ENCODE measurements around the gene SLA2. TPM values are rescaled to one million over a fixed set of nuclear protein-coding genes. Genes with fewer than 3 reads are reported as not detected.

The SLA2 gene
- total RNA-seq, 1 experiment from 2014 or later: 0.13 TPM

GRCh38 chr20:36620917-36621316, 25.1 kb downstream of the SLA2 start:
- in situ Hi-C loops (cut with HindIII; ENCODE audit: low pct_unique_long_range_greater_than_20kb, low sequenced_read_pairs) (no loop called here), intact Hi-C loops (cut with micrococcal nuclease; ENCODE audit: unreplicated experiment) (no loop called here)
- no peak overlapping the region for H3K4me3 ChIP-seq (ENCODE audit: low read depth in 2 of 2, low read length in 2 of 2)
- ATAC-seq (no peak), DNase-seq (ENCODE audit: low read depth, low spot score) (no peak)
- no peaks in the 10 kb centered on the region for H3K27me3 ChIP-seq (ENCODE audit: control insufficient read depth, insufficient read depth, low read length)
- BruUV-seq (replicated peaks): no TSS peak
- TF ChIP-seq TCF7L2 (IDR thresholded peaks at IDR 0.05; ENCODE audit: low read depth, low read length): no peak
- TF ChIP-seq POLR2AphosphoS5 (IDR thresholded peaks at IDR 0.05; ENCODE audit: low read depth, low read length): no peak
- TF ChIP-seq CTCF (IDR thresholded peaks at IDR 0.05): no peak
- no peak for TF ChIP-seq SIN3A (IDR thresholded peaks at IDR 0.05; ENCODE audit: borderline replicate concordance, insufficient read depth, low read depth, low read length)
- TF ChIP-seq, protein P1, sequence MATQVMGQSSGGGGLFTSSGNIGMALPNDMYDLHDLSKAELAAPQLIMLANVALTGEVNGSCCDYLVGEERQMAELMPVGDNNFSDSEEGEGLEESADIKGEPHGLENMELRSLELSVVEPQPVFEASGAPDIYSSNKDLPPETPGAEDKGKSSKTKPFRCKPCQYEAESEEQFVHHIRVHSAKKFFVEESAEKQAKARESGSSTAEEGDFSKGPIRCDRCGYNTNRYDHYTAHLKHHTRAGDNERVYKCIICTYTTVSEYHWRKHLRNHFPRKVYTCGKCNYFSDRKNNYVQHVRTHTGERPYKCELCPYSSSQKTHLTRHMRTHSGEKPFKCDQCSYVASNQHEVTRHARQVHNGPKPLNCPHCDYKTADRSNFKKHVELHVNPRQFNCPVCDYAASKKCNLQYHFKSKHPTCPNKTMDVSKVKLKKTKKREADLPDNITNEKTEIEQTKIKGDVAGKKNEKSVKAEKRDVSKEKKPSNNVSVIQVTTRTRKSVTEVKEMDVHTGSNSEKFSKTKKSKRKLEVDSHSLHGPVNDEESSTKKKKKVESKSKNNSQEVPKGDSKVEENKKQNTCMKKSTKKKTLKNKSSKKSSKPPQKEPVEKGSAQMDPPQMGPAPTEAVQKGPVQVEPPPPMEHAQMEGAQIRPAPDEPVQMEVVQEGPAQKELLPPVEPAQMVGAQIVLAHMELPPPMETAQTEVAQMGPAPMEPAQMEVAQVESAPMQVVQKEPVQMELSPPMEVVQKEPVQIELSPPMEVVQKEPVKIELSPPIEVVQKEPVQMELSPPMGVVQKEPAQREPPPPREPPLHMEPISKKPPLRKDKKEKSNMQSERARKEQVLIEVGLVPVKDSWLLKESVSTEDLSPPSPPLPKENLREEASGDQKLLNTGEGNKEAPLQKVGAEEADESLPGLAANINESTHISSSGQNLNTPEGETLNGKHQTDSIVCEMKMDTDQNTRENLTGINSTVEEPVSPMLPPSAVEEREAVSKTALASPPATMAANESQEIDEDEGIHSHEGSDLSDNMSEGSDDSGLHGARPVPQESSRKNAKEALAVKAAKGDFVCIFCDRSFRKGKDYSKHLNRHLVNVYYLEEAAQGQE (IDR thresholded peaks at IDR 0.05; ENCODE audit: insufficient read depth in 1 of 2, low read depth in 2 of 2, low read length in 1 of 2): no peak
- H3K27ac ChIP-seq (ENCODE audit: low read length): no peak overlapping the region
- ChIA-PET CTCF (no interaction called here), POLR2A (no interaction called here)
- H3K4me1 ChIP-seq (ENCODE audit: control insufficient read depth, insufficient read depth, low read length): no peaks in the 10 kb centered on the region
- H3K36me3 ChIP-seq (ENCODE audit: control insufficient read depth, insufficient read depth, low read length): no peaks in the 10 kb centered on the region
- no peaks in the 10 kb centered on the region for H3K9me3 ChIP-seq (ENCODE audit: control insufficient read depth, insufficient read depth, low read depth, low read length)

DNA sequence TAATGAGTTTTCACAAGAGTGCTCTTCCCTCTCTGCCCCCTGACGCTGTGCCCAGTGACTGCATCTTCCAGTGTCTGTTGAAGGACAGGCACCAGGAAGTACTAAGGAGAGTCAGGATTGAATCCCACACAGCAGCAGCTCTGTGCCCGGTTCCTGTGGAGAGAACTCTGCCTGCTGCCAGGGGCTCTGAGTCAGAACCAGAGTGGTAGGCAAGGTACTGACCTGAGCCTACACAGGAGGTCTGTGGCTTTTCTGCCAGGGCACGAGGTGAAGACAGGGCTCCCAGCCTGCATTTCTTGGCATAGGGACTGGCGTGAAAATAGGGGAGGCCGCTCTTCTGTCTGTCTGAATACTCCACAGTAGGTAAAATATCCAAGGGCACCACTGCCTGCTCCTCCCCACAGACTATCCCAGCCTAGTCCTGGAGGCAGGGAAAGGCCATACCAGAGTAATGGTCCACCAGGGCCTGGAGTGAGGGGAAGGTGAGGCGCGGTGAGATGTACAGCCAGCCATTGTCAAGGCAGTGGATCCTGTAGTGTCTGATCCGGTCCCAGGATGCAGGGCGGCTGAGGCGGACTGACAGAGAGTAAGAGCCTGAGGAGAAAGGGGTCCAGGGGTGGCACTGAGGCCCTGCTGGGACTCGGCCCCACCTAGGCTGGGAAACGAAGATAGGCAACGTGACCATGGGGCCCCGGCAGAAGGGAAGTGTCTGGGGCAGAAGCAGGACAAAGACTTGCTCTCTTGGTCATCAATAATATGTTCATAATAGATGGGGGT, 31.0 kb downstream of the SLA2 start:
- no peaks in the 10 kb centered on the region for H3K9me3 ChIP-seq (ENCODE audit: control insufficient read depth, insufficient read depth, low read depth, low read length)

More for the DNA sequence above, 31.0 kb downstream of the SLA2 start:
- Histone ChIP-seq H3K27me3 (ENCODE audit: control insufficient read depth, insufficient read depth, low read length) (no peaks in the 10 kb centered on the region), H3K36me3 (ENCODE audit: control insufficient read depth, insufficient read depth, low read length) (peaks cover 9% of the 10 kb centered on the region; the same call in 1 of the 2 replicates), H3K27ac (ENCODE audit: low read length) (no peak overlapping the region), H3K4me3 (ENCODE audit: low read depth in 2 of 2, low read length in 2 of 2) (no peak overlapping the region), H3K4me1 (ENCODE audit: control insufficient read depth, insufficient read depth, low read length) (no peaks in the 10 kb centered on the region)
- BruUV-seq (replicated peaks): no TSS peak
- ChIA-PET POLR2A (no interaction called here), CTCF (interaction anchor here (1.2 kb wide), 1 partner anchor 140 kb away, joined by 4 read pairs; no protein-coding TSS in a partner anchor)
- intact Hi-C loops (cut with micrococcal nuclease; ENCODE audit: unreplicated experiment): loop anchor here (5.0 kb wide), 1 partner anchor 137 kb away; no protein-coding TSS in a partner anchor
- ATAC-seq (no peak), DNase-seq (ENCODE audit: low read depth, low spot score) (no peak)
- in situ Hi-C loops (cut with HindIII; ENCODE audit: low pct_unique_long_range_greater_than_20kb, low sequenced_read_pairs): no loop called here
- TF ChIP-seq CTCF (IDR thresholded peaks at IDR 0.05) (no peak), POLR2AphosphoS5 (IDR thresholded peaks at IDR 0.05; ENCODE audit: low read depth, low read length) (no peak; the same call in 1 of the 2 replicates), SIN3A (IDR thresholded peaks at IDR 0.05; ENCODE audit: borderline replicate concordance, insufficient read depth, low read depth, low read length) (no peak), TCF7L2 (IDR thresholded peaks at IDR 0.05; ENCODE audit: low read depth, low read length) (no peak)
- TF ChIP-seq, protein P1 (IDR thresholded peaks at IDR 0.05; ENCODE audit: insufficient read depth in 1 of 2, low read depth in 2 of 2, low read length in 1 of 2): no peak
